Stimulated activated CD4-positive, alpha-beta T cell treated with anti-CD3 and anti-CD28 coated beads, TNF-alpha, amount 100 ng/mL, for 4 hours (primary cell): ENCODE data around the gene EEFSEC.

ENCODE experiments used
- DNase-seq, 3 experiments: peaks; one replicate each; pipeline ENCODE4 v3.0.0-alpha.2; 2020; ENCODE audit warnings: low read depth in 3 of 3

EEFSEC gene

GRCh38 chr3:128271536-128272332, 118.5 kb downstream of the EEFSEC start:
- no peak for DNase-seq

GRCh38 chr3:128273109-128273840, 120.0 kb downstream of the EEFSEC start:
- no peak for DNase-seq

GRCh38 chr3:128273841-128274573, 120.7 kb downstream of the EEFSEC start:
- no peak for DNase-seq

- no peak for DNase-seq
These were observed 121.6 kb downstream of the EEFSEC start for GRCh38 chr3:128274837-128275236.

GRCh38 chr3:128275316-128276145, 122.2 kb downstream of the EEFSEC start:
- no peak for DNase-seq

- no peak for DNase-seq
These were observed 122.8 kb downstream of the EEFSEC start for GRCh38 chr3:128276146-128276435.

- DNase-seq = no peak
These were observed 123.4 kb downstream of the EEFSEC start for GRCh38 chr3:128276577-128277183.

GRCh38 chr3:128277378-128278069, 124.2 kb downstream of the EEFSEC start:
- DNase-seq = no peak

- no peak for DNase-seq
These were observed 124.8 kb downstream of the EEFSEC start for GRCh38 chr3:128278130-128278529.

- DNase-seq = no peak
These were observed 125.7 kb downstream of the EEFSEC start for GRCh38 chr3:128278761-128279600.

- DNase-seq = no peak
These were observed 126.3 kb downstream of the EEFSEC start for GRCh38 chr3:128279601-128279880.

GRCh38 chr3:128280481-128281052, 127.3 kb downstream of the EEFSEC start:
- DNase-seq = no peak

- no peak for DNase-seq
These were observed 127.8 kb downstream of the EEFSEC start for GRCh38 chr3:128281056-128281455.

GRCh38 chr3:128281461-128282367, 128.4 kb downstream of the EEFSEC start:
- no peak for DNase-seq

GRCh38 chr3:128282380-128283196, 129.3 kb downstream of the EEFSEC start:
- DNase-seq = no peak

- no peak for DNase-seq
These were observed 130.1 kb downstream of the EEFSEC start for GRCh38 chr3:128283421-128283820.

GRCh38 chr3:128285042-128285966, 132.0 kb downstream of the EEFSEC start:
- no peak for DNase-seq
